BLaER1 treated with 17β-estradiol and CSF1 and Interleukin-3, amounts not matched to agents 10 nM and 100 nM (cell line): ENCODE measurements around the gene PDE4A.

ENCODE experiments used
- H3K27ac ChIP-seq, 11 experiments: shearing (Covaris generic); formaldehyde crosslinking; 2 replicates each; pipeline ENCODE4 v1.8.1; 2022
- H3K27me3 ChIP-seq, 11 experiments: shearing (Covaris generic); formaldehyde crosslinking; 2 replicates each; pipeline ENCODE4 v1.8.1; 2022
- H3K36me3 ChIP-seq, 11 experiments: shearing (Covaris generic); formaldehyde crosslinking; 2 replicates each; pipeline ENCODE4 v1.8.1; 2022
- H3K4me1 ChIP-seq, 10 experiments: shearing (Covaris generic); formaldehyde crosslinking; 2 replicates each; pipeline ENCODE4 v1.8.1; 2022
- H3K4me2 ChIP-seq, 11 experiments: shearing (Covaris generic); formaldehyde crosslinking; 2 replicates each; pipeline ENCODE4 v1.8.1; 2022
- H3K4me3 ChIP-seq, 10 experiments: shearing (Covaris generic); formaldehyde crosslinking; 2 replicates each; pipeline ENCODE4 v1.8.1; 2022
- H3K9ac ChIP-seq, 11 experiments: shearing (Covaris generic); formaldehyde crosslinking; 2 replicates each; pipeline ENCODE4 v1.8.1; 2022
- H3K9me3 ChIP-seq, 11 experiments: shearing (Covaris generic); formaldehyde crosslinking; replicated peaks in 1 of 11; 2 replicates each; pipeline ENCODE4 v1.8.1; 2022
- H4K20me1 ChIP-seq, 11 experiments: shearing (Covaris generic); formaldehyde crosslinking; 2 replicates each; pipeline ENCODE4 v1.8.1; 2022
- Cebpa-rat ChIP-seq, 11 experiments: shearing (Covaris generic); IDR thresholded peaks; 2 replicates each; pipeline ENCODE4 v1.8.1; 2022

The PDE4A gene

DNA sequence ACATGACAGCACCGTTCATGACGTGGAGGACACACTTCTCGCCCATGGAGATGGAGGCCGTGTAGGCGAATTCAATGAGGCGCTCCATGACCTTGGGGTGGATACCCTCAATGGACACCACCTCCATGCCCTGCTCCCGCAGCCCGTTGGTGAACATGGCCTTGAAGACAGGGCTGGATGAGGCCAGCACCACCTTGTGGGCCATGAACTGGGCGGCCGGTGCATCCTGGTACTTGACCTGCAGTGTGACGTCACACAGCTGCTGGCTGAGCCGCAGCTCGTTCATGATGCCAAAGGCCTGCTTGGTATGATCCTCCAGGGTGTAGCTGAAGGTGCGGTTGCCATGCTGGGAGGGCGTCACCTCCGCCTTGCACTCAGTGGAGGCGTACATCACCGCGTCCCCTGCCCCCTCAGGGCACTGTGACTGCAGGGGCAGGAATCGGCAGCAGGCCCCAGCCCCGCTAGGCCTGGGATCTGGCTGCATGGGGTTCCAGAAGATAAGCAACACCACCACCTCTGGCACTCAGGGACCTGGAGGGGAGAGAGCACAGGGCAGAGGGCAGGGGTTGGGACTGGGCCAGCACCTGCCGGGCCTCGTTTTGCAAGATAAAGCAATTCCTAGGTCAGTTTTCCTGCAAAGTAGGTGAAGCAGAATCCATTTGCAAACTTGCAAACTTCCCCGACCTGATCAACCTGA is 79.4 kb downstream of the PDE4A start:
- Histone ChIP-seq H3K27me3 (no peaks in the 10 kb centered on the region), H3K4me2 (peak overlapping the region in 10 of 11 experiments; percentile 26 to 100 (median 95); a peak in 17 of 22 replicates), H3K27ac (0 out of 22 replicates have a peak overlapping the region, but pooled peaks of 1 of the 11 experiments have one; percentile 24), H3K4me1 (peaks cover 23 to 56% (median 45%) of the 10 kb centered on the region in 10 experiments), H3K4me3 (no peak overlapping the region), H3K9me3 (no peaks in the 10 kb centered on the region), H4K20me1 (peaks cover 29 to 74% (median 68%) of the 10 kb centered on the region in 11 experiments; a peak in 21 of 22 replicates), H3K36me3 (peaks cover 54 to 68% (median 61%) of the 10 kb centered on the region in 11 experiments), H3K9ac (peak overlapping the region in 6 of 11 experiments; percentile 19 to 100 (median 35); a peak in 4 of 22 replicates)
- TF ChIP-seq Cebpa-rat (IDR thresholded peaks at IDR 0.05): no peak

DNA sequence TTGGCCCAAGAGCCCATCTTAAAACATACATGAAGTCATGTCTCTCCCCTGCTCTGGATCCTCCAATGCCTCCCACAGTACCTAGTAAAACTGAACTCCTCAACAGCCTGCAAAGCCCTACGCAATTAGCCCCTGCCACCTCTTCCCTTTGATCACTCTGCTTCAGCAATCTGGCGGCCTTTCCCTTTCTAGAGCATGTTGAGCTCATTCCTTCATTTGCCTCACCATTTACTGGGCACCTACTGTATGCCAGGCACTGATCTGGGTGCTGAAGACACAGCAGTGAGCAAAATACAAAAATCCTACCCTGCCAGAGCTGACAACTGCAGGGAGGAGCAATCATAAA is 79.9 kb downstream of the PDE4A start:
- no peak for TF ChIP-seq Cebpa-rat (IDR thresholded peaks at IDR 0.05)
- Histone ChIP-seq H3K27ac (peak overlapping the region in 2 of 11 experiments; percentile 24 to 100; a peak in 2 of 22 replicates), H3K27me3 (no peaks in the 10 kb centered on the region), H3K4me2 (peak overlapping the region; percentile 26 to 100 (median 95); a peak in 18 of 22 replicates), H3K36me3 (peaks cover 49 to 63% (median 56%) of the 10 kb centered on the region in 11 experiments), H3K9me3 (no peaks in the 10 kb centered on the region), H3K9ac (peak overlapping the region in 4 of 11 experiments; percentile 6 to 100 (median 64); a peak in 4 of 22 replicates), H3K4me3 (no peak overlapping the region), H3K4me1 (peaks cover 23 to 56% (median 45%) of the 10 kb centered on the region in 10 experiments), H4K20me1 (peaks cover 29 to 69% (median 63%) of the 10 kb centered on the region in 11 experiments; a peak in 21 of 22 replicates)

DNA sequence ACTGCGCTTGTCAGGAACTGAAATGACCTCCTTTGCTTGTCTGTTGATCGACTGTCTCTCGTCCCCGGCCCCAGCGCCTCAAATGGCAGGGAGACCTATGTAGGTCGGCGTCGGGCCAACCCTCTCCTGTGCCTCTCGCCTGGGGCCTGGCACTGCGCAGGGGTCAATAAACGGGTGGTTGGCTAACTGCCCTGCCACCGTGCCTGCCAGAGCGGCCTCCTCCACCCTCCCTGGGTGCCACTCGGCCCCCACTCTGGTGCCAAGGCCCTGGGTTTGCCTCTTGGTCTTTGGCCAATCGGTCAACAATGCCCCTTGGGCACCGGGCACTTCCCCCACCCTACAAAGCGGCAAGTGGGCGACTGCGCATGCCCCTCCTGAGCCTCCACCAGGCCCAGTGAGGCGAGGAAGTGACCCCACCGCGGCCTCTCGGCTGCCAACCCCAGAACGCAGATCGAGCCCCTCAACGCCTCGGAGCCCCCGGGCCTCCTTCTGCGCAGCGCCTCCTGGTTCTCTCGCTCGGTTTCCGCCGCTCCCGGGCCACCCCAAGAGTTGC is 81.7 kb downstream of the PDE4A start:
- peaks cover 18 to 51% (median 44%) of the 10 kb centered on the region in 11 experiments; a peak in 21 of 22 replicates for H4K20me1 ChIP-seq
- H3K4me1 ChIP-seq: peaks cover 23 to 56% (median 45%) of the 10 kb centered on the region in 10 experiments
- H3K9ac ChIP-seq: peak overlapping the region; percentile 97 to 100 (median 99)
- H3K4me3 ChIP-seq: peak overlapping the region; percentile 80 to 93 (median 87)
- H3K4me2 ChIP-seq: peak overlapping the region; percentile 90 to 100 (median 95)
- peak overlapping the region; percentile 98 to 100 (median 100) for H3K27ac ChIP-seq
- no peaks in the 10 kb centered on the region for H3K27me3 ChIP-seq
- H3K36me3 ChIP-seq: peaks cover 31 to 44% (median 38%) of the 10 kb centered on the region in 11 experiments
- no peaks in the 10 kb centered on the region for H3K9me3 ChIP-seq
- no peak for TF ChIP-seq Cebpa-rat (IDR thresholded peaks at IDR 0.05)

- Histone ChIP-seq H3K9ac (peak overlapping the region; percentile 97 to 100 (median 99)), H3K27me3 (no peaks in the 10 kb centered on the region), H4K20me1 (peaks cover 12 to 46% (median 39%) of the 10 kb centered on the region in 11 experiments; a peak in 21 of 22 replicates), H3K9me3 (no peaks in the 10 kb centered on the region), H3K4me3 (peak overlapping the region; percentile 80 to 93 (median 87)), H3K4me1 (peaks cover 23 to 52% (median 44%) of the 10 kb centered on the region in 10 experiments), H3K36me3 (peaks cover 25 to 39% (median 32%) of the 10 kb centered on the region in 11 experiments), H3K27ac (peak overlapping the region; percentile 98 to 100 (median 100)), H3K4me2 (peak overlapping the region; percentile 90 to 100 (median 95))
- TF ChIP-seq Cebpa-rat (IDR thresholded peaks at IDR 0.05): no peak
Measured at GRCh38 chr19:10502524-10503001, 82.2 kb downstream of the PDE4A start.

GRCh38 chr19:10503002-10503789 is 82.9 kb downstream of the PDE4A start, which contains the start of gene KEAP1:
Gene KEAP1 (minus strand): TSS chr19:10503356. CDS start chr19:10500033, 3,323 bp downstream.
- peak in 3 of 11 experiments; percentile 26 to 75 (median 35); a peak in 3 of 22 replicates for TF ChIP-seq Cebpa-rat (IDR thresholded peaks at IDR 0.05)
- Histone ChIP-seq H3K4me3 (peak within 1 kb of the TSS; percentile 80 to 93 (median 87)), H4K20me1 (peaks cover 9 to 39% (median 34%) of the 10 kb centered on the region in 11 experiments; a peak in 21 of 22 replicates), H3K27ac (peak within 1 kb of the TSS; percentile 98 to 100 (median 100)), H3K4me2 (peak within 1 kb of the TSS; percentile 90 to 100 (median 95)), H3K27me3 (no peaks in the 10 kb centered on the region), H3K4me1 (peaks cover 23 to 51% (median 42%) of the 10 kb centered on the region in 10 experiments), H3K9ac (peak within 1 kb of the TSS; percentile 97 to 100 (median 99)), H3K9me3 (no peaks in the 10 kb centered on the region), H3K36me3 (peaks cover 20 to 33% (median 26%) of the 10 kb centered on the region in 11 experiments)

GRCh38 chr19:10505583-10506229 is 85.4 kb downstream of the PDE4A start:
- Histone ChIP-seq H3K4me1 (peaks cover 15 to 43% (median 30%) of the 10 kb centered on the region in 10 experiments; a peak in 19 of 20 replicates), H3K27me3 (no peaks in the 10 kb centered on the region), H3K27ac (no peak overlapping the region), H3K9ac (no peak overlapping the region), H3K36me3 (peaks cover 0 to 8% (median 3%) of the 10 kb centered on the region in 11 experiments; a peak in 7 of 22 replicates), H4K20me1 (peaks cover 0 to 14% (median 9%) of the 10 kb centered on the region in 11 experiments; a peak in 11 of 22 replicates), H3K4me2 (no peak overlapping the region), H3K9me3 (no peaks in the 10 kb centered on the region), H3K4me3 (no peak overlapping the region)
- TF ChIP-seq Cebpa-rat (IDR thresholded peaks at IDR 0.05): no peak

DNA sequence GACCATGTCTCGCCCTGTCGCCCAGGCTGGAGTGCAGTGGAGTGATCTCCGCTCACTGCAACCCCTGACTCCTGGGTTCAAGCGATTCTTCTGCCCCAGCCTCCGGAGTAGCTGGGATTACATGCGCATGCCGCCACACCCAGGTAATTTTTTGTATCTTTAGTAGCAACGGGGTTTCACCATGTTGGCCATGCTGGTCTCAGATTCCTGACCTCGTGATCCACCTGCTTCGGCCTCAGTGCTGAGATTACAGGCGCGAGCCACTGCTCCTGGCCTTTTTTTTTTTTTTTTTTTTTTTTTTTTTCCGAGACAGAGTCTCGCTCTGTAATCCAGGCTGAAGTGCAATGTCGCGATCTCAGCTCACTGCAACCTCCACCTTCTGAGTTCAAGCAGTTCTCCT is 87.7 kb downstream of the PDE4A start:
- H3K4me1 ChIP-seq: peaks cover 13 to 50% (median 38%) of the 10 kb centered on the region in 10 experiments

GRCh38 chr19:10508707-10509106 is 88.4 kb downstream of the PDE4A start:
- no peak overlapping the region for H3K9ac ChIP-seq

More for the DNA sequence above, 87.7 kb downstream of the PDE4A start:
- H4K20me1 ChIP-seq: no peaks in the 10 kb centered on the region; a peak in 1 of 22 replicates
- no peaks in the 10 kb centered on the region for H3K9me3 ChIP-seq
- no peak overlapping the region for H3K4me2 ChIP-seq
- H3K36me3 ChIP-seq: no peaks in the 10 kb centered on the region
- no peak overlapping the region for H3K4me3 ChIP-seq
- no peak for TF ChIP-seq Cebpa-rat (IDR thresholded peaks at IDR 0.05)
- no peaks in the 10 kb centered on the region for H3K27me3 ChIP-seq
- no peak overlapping the region for H3K9ac ChIP-seq
- no peak overlapping the region for H3K27ac ChIP-seq

More at GRCh38 chr19:10508707-10509106, 88.4 kb downstream of the PDE4A start:
- H3K4me1 ChIP-seq: peaks cover 11 to 50% (median 37%) of the 10 kb centered on the region in 10 experiments
- no peaks in the 10 kb centered on the region; a peak in 1 of 22 replicates for H4K20me1 ChIP-seq
- H3K4me2 ChIP-seq: no peak overlapping the region
- H3K9me3 ChIP-seq: no peaks in the 10 kb centered on the region
- no peak for TF ChIP-seq Cebpa-rat (IDR thresholded peaks at IDR 0.05)
- peaks cover 0 to 4% (median 0%) of the 10 kb centered on the region in 11 experiments; a peak in 1 of 22 replicates for H3K27me3 ChIP-seq
- H3K4me3 ChIP-seq: no peak overlapping the region
- no peak overlapping the region for H3K27ac ChIP-seq
- peaks cover 0 to 3% (median 0%) of the 10 kb centered on the region in 11 experiments; a peak in 1 of 22 replicates for H3K36me3 ChIP-seq
